Rectal smooth muscle tissue (tissue), 1 donor: ENCODE results near the gene TBCD.
A peak's percentile ranks its signal among the peaks of the same experiment; 100 is the strongest.

ENCODE experiments used
- H3K27ac ChIP-seq: one replicate; pipeline ENCODE4 v1.7.0; 2013; ENCODE audit warnings: low read depth, low read length, inconsistent platforms
- H3K27me3 ChIP-seq: one replicate; pipeline ENCODE4 v1.7.0; 2013; ENCODE audit warnings: low read length; ENCODE audit not compliant: control insufficient read depth, insufficient read depth
- H3K36me3 ChIP-seq: one replicate; pipeline ENCODE4 v1.7.0; 2013; ENCODE audit warnings: low read length; ENCODE audit not compliant: control insufficient read depth, insufficient read depth
- H3K4me1 ChIP-seq: one replicate; pipeline ENCODE4 v1.7.0; 2013; ENCODE audit warnings: low read length; ENCODE audit not compliant: control insufficient read depth, insufficient read depth
- H3K4me3 ChIP-seq: one replicate; pipeline ENCODE4 v1.7.0; 2013; ENCODE audit warnings: low read length
- H3K9ac ChIP-seq: one replicate; pipeline ENCODE4 v1.7.0; 2013; ENCODE audit warnings: low read length

TBCD gene

GRCh38 chr17:82716203-82717010, 35.5 kb upstream of the TBCD start, which contains the start of gene FN3KRP:
FN3KRP (plus strand) TSS chr17:82716706; CDS start chr17:82716756, 50 bp downstream.
- Histone ChIP-seq H3K27ac (peak within 1 kb of the TSS; percentile 51), H3K4me1 (peaks cover 6% of the 10 kb centered on the region), H3K4me3 (peak within 1 kb of the TSS; percentile 77), H3K9ac (peak within 1 kb of the TSS; percentile 74), H3K36me3 (peaks cover 9% of the 10 kb centered on the region), H3K27me3 (no peaks in the 10 kb centered on the region)

DNA sequence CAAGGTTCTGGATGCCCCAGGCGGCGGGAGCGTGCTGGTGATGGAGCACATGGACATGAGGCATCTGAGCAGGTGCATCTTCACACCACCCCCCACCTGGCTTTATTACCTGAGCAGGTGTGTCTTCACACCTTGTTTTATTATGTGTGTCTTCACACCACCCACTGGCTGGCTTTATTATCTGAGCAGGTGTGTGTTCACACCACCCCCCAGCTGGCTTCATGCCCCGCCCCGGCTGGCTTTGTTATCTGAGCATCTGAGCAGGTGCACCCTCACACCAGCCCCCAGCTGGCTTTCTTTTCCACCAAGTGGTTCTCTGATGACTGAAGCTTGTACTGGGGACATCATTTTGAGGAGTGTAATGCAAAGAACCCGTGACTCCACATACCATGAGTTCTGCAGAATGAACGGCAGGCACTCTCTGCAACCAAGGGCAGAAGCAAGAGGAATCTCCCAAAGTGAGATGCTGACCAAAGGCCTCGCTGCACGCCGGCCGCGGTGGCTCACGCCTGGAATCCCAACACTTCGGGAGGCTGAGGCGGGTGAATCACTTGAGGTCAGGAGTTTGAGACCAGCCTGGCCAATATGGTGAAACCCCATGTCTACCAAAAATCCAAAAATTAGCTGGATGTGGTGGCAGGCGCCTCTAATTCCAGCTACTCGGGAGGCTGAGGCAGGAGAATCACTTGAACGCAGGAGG, 32.7 kb upstream of the TBCD start:
- Histone ChIP-seq H3K27ac (no peak overlapping the region), H3K9ac (no peak overlapping the region), H3K4me3 (no peak overlapping the region), H3K27me3 (no peaks in the 10 kb centered on the region), H3K36me3 (peaks cover 13% of the 10 kb centered on the region), H3K4me1 (peaks cover 6% of the 10 kb centered on the region)

DNA sequence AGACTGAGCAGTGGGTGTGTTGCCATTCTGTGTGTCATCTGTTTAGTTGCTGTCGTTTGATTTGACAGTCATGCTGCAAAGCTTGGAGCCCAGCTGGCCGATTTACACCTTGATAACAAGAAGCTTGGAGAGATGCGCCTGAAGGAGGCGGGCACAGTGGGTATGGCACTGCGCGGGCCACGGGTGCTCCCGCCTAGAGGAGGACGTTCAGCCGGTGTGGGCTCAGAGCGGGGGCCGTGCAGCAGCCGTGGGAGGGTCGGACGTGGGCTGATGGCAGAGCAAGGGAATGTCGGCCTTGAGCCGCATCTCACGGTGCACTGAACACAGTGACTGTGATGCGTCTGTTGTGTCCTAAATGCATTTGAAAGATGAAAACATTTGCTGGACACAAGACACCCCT, 31.7 kb upstream of the TBCD start:
- Histone ChIP-seq H3K4me3 (no peak overlapping the region), H3K27ac (no peak overlapping the region), H3K9ac (no peak overlapping the region), H3K4me1 (peaks cover 6% of the 10 kb centered on the region), H3K27me3 (no peaks in the 10 kb centered on the region), H3K36me3 (peaks cover 13% of the 10 kb centered on the region)

GRCh38 chr17:82722341-82723013, 29.4 kb upstream of the TBCD start:
- Histone ChIP-seq H3K36me3 (peaks cover 24% of the 10 kb centered on the region), H3K27ac (no peak overlapping the region), H3K9ac (no peak overlapping the region), H3K4me3 (no peak overlapping the region), H3K4me1 (peaks cover 6% of the 10 kb centered on the region), H3K27me3 (no peaks in the 10 kb centered on the region)

GRCh38 chr17:82723169-82723807, 28.6 kb upstream of the TBCD start:
- H3K27ac ChIP-seq = no peak overlapping the region
- no peak overlapping the region for H3K4me3 ChIP-seq
- H3K36me3 ChIP-seq = peaks cover 23% of the 10 kb centered on the region

DNA sequence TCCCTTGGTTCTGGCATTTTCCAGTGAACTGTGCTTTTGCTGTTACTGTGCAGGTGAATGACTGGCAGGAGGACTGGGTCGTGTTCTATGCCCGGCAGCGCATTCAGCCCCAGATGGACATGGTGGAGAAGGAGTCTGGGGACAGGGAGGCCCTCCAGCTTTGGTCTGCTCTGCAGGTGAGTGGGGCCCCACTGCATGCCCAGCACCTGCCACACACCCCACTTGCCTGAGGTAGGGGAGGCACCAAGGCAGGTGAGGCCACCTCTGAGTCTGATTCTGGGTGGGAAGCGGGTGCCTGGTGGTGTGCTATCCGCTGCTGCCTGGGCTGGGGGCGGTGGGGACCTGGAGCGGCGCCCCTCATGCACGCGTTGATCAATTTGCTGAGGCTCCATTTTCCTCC, 25.4 kb upstream of the TBCD start:
- Histone ChIP-seq H3K36me3 (peaks cover 14% of the 10 kb centered on the region), H3K27me3 (no peaks in the 10 kb centered on the region), H3K4me1 (no peaks in the 10 kb centered on the region), H3K27ac (no peak overlapping the region), H3K4me3 (no peak overlapping the region), H3K9ac (no peak overlapping the region)

More at GRCh38 chr17:82723169-82723807, 28.6 kb upstream of the TBCD start:
- Histone ChIP-seq H3K9ac (no peak overlapping the region), H3K4me1 (no peaks in the 10 kb centered on the region), H3K27me3 (no peaks in the 10 kb centered on the region)

DNA sequence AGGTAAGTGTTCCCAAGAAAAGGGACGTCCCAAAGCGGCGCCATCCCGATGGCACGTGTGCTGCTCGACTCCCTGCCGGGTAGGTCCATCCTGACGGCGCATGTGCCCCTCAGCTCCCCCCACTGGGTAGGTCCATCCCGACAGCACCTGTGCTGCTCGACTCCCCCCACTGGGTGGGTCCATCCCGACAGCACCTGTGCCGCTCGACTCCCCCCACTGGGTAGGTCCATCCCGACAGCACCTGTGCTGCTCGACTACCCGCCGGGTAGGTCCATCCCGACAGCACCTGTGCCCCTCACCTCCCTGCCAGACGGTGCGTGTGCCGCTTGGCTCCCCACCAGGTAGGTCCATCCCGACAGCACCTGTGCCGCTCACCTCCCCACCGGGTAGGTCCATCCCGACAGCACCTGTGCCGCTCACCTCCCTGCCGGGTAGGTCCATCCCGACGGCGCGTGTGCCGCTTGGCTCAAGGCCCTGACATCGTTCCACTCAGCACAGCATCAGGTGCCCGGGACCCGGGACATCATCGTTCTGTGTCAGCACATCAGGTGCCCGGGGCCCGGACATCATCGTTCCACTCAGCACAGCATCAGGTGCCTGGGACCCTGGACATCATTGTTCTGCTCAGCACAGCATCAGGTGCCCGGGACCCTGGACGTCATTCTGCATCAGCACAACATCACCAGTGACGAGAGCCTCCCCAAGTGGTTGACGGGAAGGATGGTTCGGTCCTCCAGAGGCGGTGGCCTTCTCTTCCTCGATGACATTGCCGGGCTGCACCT, 22.2 kb upstream of the TBCD start:
- H3K36me3 ChIP-seq = peaks cover 11% of the 10 kb centered on the region
- no peaks in the 10 kb centered on the region for H3K27me3 ChIP-seq
- H3K27ac ChIP-seq = no peak overlapping the region
- no peak overlapping the region for H3K4me3 ChIP-seq
- H3K9ac ChIP-seq = no peak overlapping the region
- H3K4me1 ChIP-seq = no peaks in the 10 kb centered on the region

DNA sequence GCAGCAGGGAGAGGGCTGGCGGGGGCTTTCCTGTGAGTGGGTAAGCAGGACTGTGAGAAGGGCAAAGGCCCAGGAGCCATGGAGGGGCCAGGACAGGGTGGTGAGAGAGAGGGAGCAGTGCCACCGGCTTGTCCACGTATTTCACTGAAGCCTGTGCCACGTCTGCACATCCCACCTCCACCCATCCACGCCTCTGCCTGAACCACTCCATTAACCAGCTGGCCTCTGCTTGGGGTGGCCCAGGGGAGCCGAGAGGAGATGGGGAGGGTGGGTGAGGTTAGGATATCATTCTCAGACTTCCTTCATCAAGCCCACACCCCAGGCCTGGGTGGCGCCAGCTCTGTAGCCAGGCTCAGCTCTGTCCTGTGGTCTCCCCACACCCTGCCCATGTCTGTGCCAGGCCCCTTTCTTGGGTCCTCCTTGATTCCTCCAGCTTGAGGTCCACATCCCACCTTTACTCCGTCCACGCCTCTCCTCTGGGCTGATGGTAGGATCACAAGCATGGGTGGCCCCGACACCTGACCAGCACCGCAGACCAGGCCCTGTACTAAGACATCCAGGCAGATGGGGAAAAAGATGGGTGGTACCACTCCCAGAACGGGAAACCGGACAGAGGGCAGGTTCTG, 19.6 kb upstream of the TBCD start:
- Histone ChIP-seq H3K36me3 (no peaks in the 10 kb centered on the region), H3K27me3 (no peaks in the 10 kb centered on the region), H3K4me3 (no peak overlapping the region), H3K4me1 (peaks cover 3% of the 10 kb centered on the region), H3K27ac (no peak overlapping the region), H3K9ac (no peak overlapping the region)

GRCh38 chr17:82734987-82735866, 16.6 kb upstream of the TBCD start, which contains the start of gene FN3K:
FN3K (plus strand) TSS chr17:82735615; CDS start chr17:82735637, 22 bp downstream.
- Histone ChIP-seq H3K27ac (peak within 1 kb of the TSS; percentile 80), H3K9ac (peak within 1 kb of the TSS; percentile 68), H3K4me3 (peak within 1 kb of the TSS; percentile 86), H3K4me1 (peaks cover 3% of the 10 kb centered on the region), H3K27me3 (no peaks in the 10 kb centered on the region), H3K36me3 (peaks cover 2% of the 10 kb centered on the region)

GRCh38 chr17:82736511-82737185, 15.2 kb upstream of the TBCD start:
- H3K27me3 ChIP-seq = no peaks in the 10 kb centered on the region
- H3K36me3 ChIP-seq = peaks cover 14% of the 10 kb centered on the region
- H3K4me3 ChIP-seq = peak overlapping the region; percentile 86
- no peak overlapping the region for H3K27ac ChIP-seq
- no peak overlapping the region for H3K9ac ChIP-seq
- H3K4me1 ChIP-seq = peaks cover 3% of the 10 kb centered on the region
